ENCODE results near the gene KATNA1.

DNA sequence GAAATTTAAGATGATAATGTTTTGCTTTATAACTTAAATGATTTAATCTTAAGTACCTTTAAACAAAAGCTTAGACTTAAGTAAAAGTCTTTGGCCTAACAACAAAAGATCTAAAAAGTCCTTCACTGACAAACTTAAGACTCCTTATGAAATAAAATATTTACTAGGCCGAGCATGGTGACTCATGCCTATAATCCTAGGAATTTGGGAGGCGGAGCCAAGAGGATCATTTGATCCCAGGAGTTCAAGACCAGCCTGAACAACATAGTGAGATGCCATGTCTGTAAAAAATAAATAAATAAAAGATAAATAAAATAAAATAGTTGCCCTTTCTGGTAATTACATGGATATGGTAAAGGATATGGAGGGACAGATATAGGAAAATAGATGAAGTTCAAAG lies 12.4 kb downstream of the KATNA1 start:
- TF ChIP-seq CTCF (IDR thresholded peaks at IDR 0.05) (no peak), POLR2A (IDR thresholded peaks at IDR 0.05) (no peak)

Measured in testis (tissue), 2 donors.